Neural cell (in vitro differentiated cells): ENCODE results near the gene EFS. TPM values are rescaled to one million over a fixed set of nuclear protein-coding genes. Genes with fewer than 3 reads are reported as not detected.

ENCODE experiments used
- H2AFZ ChIP-seq: fragments of 200-600, 300-800 bp; sonication (generic), shearing (Covaris generic); 2 replicates; pipeline ENCODE4 v1.6.0; 2014; ENCODE audit warnings: low read depth, mild to moderate bottlenecking, antibody characterized with exemption, low read length, moderate library complexity
- H3F3A ChIP-seq: fragments of 200-600 bp; shearing (Covaris generic); 2 replicates; pipeline ENCODE4 v1.6.1; 2016; ENCODE audit warnings: mild to moderate bottlenecking, moderate library complexity, mixed read lengths, antibody characterized with exemption, low read length; ENCODE audit not compliant: insufficient read depth, poor library complexity, severe bottlenecking
- H3K27ac ChIP-seq: fragments of 200-600, 300-800 bp; sonication (generic), shearing (Covaris generic); 2 replicates; pipeline ENCODE4 v1.5.1; 2014; ENCODE audit warnings: mild to moderate bottlenecking, low read length, moderate library complexity
- H3K27me3 ChIP-seq: fragments of 300-800, 200-600 bp; sonication (generic), shearing (Covaris generic); 2 replicates; pipeline ENCODE4 v1.6.0; 2014; ENCODE audit warnings: mild to moderate bottlenecking, low read depth, low read length, moderate library complexity; ENCODE audit not compliant: insufficient read depth
- H3K36me3 ChIP-seq: fragments of 300-800, 200-600 bp; sonication (generic), shearing (Covaris generic); 2 replicates; pipeline ENCODE4 v1.5.1; 2014; ENCODE audit warnings: mild to moderate bottlenecking, antibody characterized with exemption, low read length, moderate library complexity; ENCODE audit not compliant: insufficient read depth
- H3K4me2 ChIP-seq: fragments of 300-800, 200-600 bp; sonication (generic), shearing (Covaris generic); 2 replicates; pipeline ENCODE4 v1.6.0; 2014; ENCODE audit warnings: mild to moderate bottlenecking, low read length
- H3K4me3 ChIP-seq: fragments of 300-800, 200-600 bp; sonication (generic), shearing (Covaris generic); 2 replicates; pipeline ENCODE4 v1.5.1; 2014; ENCODE audit warnings: mild to moderate bottlenecking, low read length, moderate library complexity
- H3K79me2 ChIP-seq: fragments of 200-600 bp; shearing (Covaris generic); replicated peaks from 2 replicates; pipeline ENCODE4 v1.6.0; 2014; ENCODE audit warnings: mild to moderate bottlenecking, low read length, moderate library complexity; ENCODE audit not compliant: insufficient read depth
- H3K9ac ChIP-seq: fragments of 300-800, 200-600 bp; sonication (generic), shearing (Covaris generic); 2 replicates; pipeline ENCODE4 v1.6.1; 2016; ENCODE audit warnings: mild to moderate bottlenecking, low read length, mixed read lengths
- H3K9me2 ChIP-seq: fragments of 200-600 bp; shearing (Covaris generic); 2 replicates; pipeline ENCODE4 v1.6.1; 2016; ENCODE audit warnings: mild to moderate bottlenecking, low read length, mixed read lengths; ENCODE audit not compliant: insufficient read depth
- H3K9me3 ChIP-seq: fragments of 200-600, 300-800 bp; sonication (generic), shearing (Covaris generic); 2 replicates; pipeline ENCODE4 v1.6.1; 2016; ENCODE audit warnings: mild to moderate bottlenecking, mixed run types, low read length, moderate library complexity, mixed read lengths
- H4K20me1 ChIP-seq: fragments of 200-600 bp; shearing (Covaris generic); 2 replicates; pipeline ENCODE4 v1.6.1; 2016; ENCODE audit warnings: mild to moderate bottlenecking, mixed run types; ENCODE audit not compliant: insufficient read depth
- EP300 ChIP-seq: fragments of 450-650 bp; conservative IDR thresholded peaks from 2 replicates; pipeline ENCODE4 v1.6.1; 2014; ENCODE audit warnings: antibody characterized with exemption, mild to moderate bottlenecking, moderate library complexity; ENCODE audit not compliant: poor library complexity, severe bottlenecking
- EZH2 ChIP-seq: fragments of 200-600, 300-800 bp; shearing (Covaris generic), sonication (generic); IDR thresholded peaks from 2 replicates; pipeline ENCODE4 v1.6.1; 2014; ENCODE audit warnings: antibody characterized with exemption, low read length, borderline replicate concordance, mild to moderate bottlenecking; ENCODE audit not compliant: insufficient read depth, poor library complexity, severe bottlenecking
- MXI1 ChIP-seq: fragments of 450-650 bp; conservative IDR thresholded peaks from 2 replicates; pipeline ENCODE4 v1.6.1; 2014; ENCODE audit warnings: antibody characterized with exemption, mild to moderate bottlenecking; ENCODE audit not compliant: poor library complexity, severe bottlenecking
- POLR2AphosphoS5 ChIP-seq: IDR thresholded peaks from 2 replicates; pipeline ENCODE4 v1.6.1; 2012
- RAD21 ChIP-seq: fragments of 450-650 bp; conservative IDR thresholded peaks from 2 replicates; pipeline ENCODE4 v1.6.1; 2014; ENCODE audit warnings: antibody characterized with exemption, mild to moderate bottlenecking, moderate library complexity
- SMC3 ChIP-seq: fragments of 450-650 bp; conservative IDR thresholded peaks from 2 replicates; pipeline ENCODE4 v1.6.1; 2014; ENCODE audit warnings: antibody characterized with exemption, mild to moderate bottlenecking, moderate library complexity; ENCODE audit not compliant: poor library complexity
- TAF1 ChIP-seq: IDR thresholded peaks from 2 replicates; pipeline ENCODE4 v1.6.1; 2012; ENCODE audit warnings: low read depth
- polyA plus RNA-seq: library from polyadenylated mRNA; depleted of rRNA; stranded (reverse); fragments of >200 nt; gene quantifications from 2 replicates; pipeline ENCODE4 v1.2.3, GENCODE V29; 2014
- TF ChIP-seq, protein P1 (sequence below): IDR thresholded peaks from 2 replicates; pipeline ENCODE4 v1.6.1; 2012; ENCODE audit warnings: borderline replicate concordance
- TF ChIP-seq, protein P2 (sequence below): fragments of 450-650 bp; IDR thresholded peaks from 2 replicates; pipeline ENCODE4 v1.5.1; 2014; ENCODE audit warnings: antibody characterized with exemption, mild to moderate bottlenecking, moderate library complexity; ENCODE audit not compliant: poor library complexity, severe bottlenecking

EFS gene
- polyA plus RNA-seq, 1 donor from 2014 or later, result 0.48 TPM

DNA sequence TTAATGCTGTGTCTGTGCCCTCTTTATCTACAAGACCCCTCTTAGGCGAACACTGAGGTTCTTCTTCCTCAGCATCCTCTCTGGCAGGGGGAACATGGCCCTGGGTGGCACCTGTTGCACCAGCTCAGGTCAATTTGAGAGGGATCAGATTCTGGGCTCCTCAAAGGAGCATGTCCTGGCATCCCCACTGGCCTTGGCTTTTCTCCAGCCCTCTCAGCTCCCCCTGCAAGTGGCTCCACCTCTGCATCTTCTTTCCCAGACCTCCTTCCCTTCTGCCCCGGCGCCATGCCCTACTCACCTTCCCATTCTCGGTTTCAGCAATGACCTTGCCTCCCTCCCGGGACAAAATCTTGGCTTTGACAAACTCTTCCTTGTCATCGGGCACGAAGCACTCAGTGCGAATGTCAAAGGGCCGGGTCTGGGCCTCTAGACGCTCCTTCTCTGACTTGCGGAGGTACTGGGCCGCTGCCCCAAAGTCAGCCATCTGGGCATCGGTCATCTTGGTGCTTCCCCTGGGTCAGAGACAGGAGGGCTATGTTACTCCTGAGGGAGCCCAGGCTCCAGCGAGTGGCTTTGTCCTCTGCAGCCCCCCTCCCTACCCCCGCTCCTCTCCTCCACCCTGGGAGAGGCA, 41.9 kb upstream of the EFS start:
- no peak overlapping the region for H3K4me2 ChIP-seq
- TF ChIP-seq, protein P1, sequence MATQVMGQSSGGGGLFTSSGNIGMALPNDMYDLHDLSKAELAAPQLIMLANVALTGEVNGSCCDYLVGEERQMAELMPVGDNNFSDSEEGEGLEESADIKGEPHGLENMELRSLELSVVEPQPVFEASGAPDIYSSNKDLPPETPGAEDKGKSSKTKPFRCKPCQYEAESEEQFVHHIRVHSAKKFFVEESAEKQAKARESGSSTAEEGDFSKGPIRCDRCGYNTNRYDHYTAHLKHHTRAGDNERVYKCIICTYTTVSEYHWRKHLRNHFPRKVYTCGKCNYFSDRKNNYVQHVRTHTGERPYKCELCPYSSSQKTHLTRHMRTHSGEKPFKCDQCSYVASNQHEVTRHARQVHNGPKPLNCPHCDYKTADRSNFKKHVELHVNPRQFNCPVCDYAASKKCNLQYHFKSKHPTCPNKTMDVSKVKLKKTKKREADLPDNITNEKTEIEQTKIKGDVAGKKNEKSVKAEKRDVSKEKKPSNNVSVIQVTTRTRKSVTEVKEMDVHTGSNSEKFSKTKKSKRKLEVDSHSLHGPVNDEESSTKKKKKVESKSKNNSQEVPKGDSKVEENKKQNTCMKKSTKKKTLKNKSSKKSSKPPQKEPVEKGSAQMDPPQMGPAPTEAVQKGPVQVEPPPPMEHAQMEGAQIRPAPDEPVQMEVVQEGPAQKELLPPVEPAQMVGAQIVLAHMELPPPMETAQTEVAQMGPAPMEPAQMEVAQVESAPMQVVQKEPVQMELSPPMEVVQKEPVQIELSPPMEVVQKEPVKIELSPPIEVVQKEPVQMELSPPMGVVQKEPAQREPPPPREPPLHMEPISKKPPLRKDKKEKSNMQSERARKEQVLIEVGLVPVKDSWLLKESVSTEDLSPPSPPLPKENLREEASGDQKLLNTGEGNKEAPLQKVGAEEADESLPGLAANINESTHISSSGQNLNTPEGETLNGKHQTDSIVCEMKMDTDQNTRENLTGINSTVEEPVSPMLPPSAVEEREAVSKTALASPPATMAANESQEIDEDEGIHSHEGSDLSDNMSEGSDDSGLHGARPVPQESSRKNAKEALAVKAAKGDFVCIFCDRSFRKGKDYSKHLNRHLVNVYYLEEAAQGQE, result no peak
- TF ChIP-seq, protein P2, sequence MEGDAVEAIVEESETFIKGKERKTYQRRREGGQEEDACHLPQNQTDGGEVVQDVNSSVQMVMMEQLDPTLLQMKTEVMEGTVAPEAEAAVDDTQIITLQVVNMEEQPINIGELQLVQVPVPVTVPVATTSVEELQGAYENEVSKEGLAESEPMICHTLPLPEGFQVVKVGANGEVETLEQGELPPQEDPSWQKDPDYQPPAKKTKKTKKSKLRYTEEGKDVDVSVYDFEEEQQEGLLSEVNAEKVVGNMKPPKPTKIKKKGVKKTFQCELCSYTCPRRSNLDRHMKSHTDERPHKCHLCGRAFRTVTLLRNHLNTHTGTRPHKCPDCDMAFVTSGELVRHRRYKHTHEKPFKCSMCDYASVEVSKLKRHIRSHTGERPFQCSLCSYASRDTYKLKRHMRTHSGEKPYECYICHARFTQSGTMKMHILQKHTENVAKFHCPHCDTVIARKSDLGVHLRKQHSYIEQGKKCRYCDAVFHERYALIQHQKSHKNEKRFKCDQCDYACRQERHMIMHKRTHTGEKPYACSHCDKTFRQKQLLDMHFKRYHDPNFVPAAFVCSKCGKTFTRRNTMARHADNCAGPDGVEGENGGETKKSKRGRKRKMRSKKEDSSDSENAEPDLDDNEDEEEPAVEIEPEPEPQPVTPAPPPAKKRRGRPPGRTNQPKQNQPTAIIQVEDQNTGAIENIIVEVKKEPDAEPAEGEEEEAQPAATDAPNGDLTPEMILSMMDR, result no peak
- no peak for TF ChIP-seq SMC3
- no peak overlapping the region for H2AFZ ChIP-seq
- H4K20me1 ChIP-seq, result no peaks in the 10 kb centered on the region
- no peak overlapping the region for H3K27ac ChIP-seq
- no peaks in the 10 kb centered on the region for H3K9me3 ChIP-seq
- no peaks in the 10 kb centered on the region for H3K27me3 ChIP-seq
- no peaks in the 10 kb centered on the region for H3F3A ChIP-seq
- no peaks in the 10 kb centered on the region for H3K36me3 ChIP-seq
- H3K9me2 ChIP-seq, result no peaks in the 10 kb centered on the region
- H3K79me2 ChIP-seq, result no peaks in the 10 kb centered on the region
- no peak overlapping the region for H3K9ac ChIP-seq
- no peak overlapping the region for H3K4me3 ChIP-seq

DNA sequence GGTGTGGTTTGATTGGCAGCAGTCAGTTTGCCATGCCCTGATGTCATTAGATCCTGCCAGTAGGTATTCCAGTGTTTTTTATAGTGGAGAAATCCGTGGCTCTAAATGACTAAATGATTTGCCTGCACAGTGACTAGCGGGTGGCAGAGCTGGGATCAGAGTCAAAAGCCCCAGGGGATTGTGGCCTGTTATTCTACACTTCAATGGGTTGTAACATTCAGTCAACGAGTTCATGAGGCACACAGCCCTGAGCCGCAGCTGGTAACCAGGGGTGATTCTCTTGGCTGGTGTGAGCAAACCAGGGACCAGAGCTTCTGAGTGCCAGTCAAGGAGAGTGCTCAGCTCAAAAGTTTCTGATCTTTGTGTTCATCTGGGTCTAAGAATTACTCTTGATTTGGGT, 41.3 kb upstream of the EFS start:
- Histone ChIP-seq H3K36me3 (no peaks in the 10 kb centered on the region), H3K4me3 (no peak overlapping the region), H3K79me2 (no peaks in the 10 kb centered on the region), H3F3A (no peaks in the 10 kb centered on the region), H3K9me3 (no peaks in the 10 kb centered on the region), H2AFZ (no peak overlapping the region), H3K27ac (no peak overlapping the region), H4K20me1 (no peaks in the 10 kb centered on the region), H3K4me2 (no peak overlapping the region), H3K9me2 (no peaks in the 10 kb centered on the region), H3K27me3 (no peaks in the 10 kb centered on the region), H3K9ac (no peak overlapping the region)
- TF ChIP-seq POLR2AphosphoS5 (no peak), SMC3 (no peak), EZH2 (no peak), MXI1 (no peak), EP300 (no peak), TAF1 (no peak), RAD21 (no peak)
- TF ChIP-seq, protein P2, result no peak
- TF ChIP-seq, protein P1, result no peak
